GM19099 (cell line): ENCODE measurements around the gene RNF166.

Source experiments
- POLR2A ChIP-seq: IDR thresholded peaks from 3 replicates; pipeline ENCODE4 v1.6.1; 2011; ENCODE audit warnings: low read depth; ENCODE audit not compliant: insufficient read length; ENCODE audit errors: extremely low read depth

RNF166 gene

DNA sequence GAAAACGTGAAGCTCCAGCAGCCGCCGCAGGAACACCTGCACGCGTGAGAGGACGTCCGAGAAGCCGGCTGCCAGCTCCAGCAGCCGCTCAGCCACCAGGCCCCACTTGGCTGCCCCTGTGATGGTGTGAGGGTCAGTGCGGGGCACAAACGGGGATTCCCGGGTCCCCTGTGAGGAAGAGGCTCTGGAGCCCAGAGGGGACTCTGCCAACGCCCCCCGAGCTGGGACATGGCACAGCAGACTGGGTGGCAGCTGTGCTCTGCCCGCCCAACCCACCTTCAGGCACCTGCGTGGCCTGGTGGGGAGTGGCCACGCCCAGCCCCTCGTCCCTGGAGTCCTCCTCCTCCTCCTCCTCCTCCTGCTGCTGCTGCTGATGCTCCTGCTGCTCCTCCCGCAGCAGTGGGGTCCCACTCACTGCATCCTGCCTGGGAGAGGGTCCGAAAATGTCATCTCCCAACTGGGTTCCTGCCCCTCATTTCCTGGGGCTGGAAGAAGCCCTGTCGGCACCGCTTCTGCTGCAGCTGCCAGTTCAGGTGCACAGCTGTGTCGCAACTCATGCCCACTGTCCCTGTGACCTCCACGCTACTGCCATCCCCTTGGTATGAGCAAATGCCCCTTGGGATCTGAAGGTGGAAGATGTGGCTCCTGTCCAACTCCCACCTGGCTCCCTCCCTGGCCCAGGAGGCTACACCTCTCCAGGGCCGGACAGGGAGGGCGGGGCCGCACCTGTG lies 27.6 kb upstream of the RNF166 start:
- no peak for TF ChIP-seq POLR2A

DNA sequence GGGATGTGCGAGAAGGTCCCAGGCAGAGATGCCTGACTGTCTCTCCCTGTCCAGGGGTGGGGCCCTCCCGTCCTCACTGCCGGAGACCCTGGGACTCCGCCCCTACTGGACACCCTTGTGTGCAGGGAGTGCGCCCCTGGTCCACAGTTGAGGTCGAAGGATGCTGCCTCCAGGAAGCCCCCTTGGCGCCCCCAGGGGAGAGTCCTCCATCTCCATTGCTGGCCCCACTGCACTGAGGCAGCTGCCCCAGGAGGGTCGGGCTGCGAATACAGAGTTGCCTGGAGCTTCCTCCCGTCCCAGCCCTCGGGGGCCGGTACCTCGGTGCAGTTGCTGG lies 26.7 kb upstream of the RNF166 start:
- no peak for TF ChIP-seq POLR2A

DNA sequence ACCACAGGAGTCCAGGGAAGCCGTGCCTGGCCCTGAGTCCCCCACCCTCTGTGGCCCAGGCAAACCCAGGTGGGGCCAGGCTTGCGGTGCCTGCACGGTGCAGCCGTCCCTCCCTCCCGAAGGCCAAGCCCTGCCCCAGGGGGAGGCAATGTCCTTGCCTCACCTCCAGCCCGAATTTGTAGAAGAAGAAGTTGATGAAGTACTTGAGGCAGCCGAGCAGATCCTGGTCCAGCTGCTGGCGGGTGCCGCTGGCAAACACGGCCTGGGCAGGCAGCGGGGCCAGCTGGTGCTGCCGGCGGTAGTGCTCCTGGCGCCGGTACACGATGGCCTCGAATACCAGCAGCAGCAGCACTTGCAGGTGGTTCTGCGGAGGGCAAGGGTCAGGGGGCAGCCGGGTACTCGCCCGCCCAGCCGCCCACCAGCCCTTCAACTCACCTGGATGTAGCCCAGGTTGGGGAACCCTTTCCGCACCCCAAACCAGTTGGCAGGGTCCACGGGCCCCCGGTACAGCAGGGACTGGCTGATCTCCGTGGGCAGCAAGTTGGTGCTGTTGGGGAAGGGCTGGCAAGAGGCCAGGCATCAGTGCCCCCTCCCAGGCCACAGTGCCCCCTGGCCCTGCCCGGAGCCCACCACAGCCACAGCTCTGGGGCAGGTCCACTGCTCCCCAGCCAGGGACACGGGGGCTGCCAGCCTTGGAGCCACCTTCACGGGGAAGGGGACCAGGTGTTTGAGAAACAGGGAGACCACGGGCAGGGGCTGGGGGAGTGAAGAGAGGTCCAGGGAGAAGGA lies 26.2 kb upstream of the RNF166 start:
- TF ChIP-seq POLR2A, result no peak

DNA sequence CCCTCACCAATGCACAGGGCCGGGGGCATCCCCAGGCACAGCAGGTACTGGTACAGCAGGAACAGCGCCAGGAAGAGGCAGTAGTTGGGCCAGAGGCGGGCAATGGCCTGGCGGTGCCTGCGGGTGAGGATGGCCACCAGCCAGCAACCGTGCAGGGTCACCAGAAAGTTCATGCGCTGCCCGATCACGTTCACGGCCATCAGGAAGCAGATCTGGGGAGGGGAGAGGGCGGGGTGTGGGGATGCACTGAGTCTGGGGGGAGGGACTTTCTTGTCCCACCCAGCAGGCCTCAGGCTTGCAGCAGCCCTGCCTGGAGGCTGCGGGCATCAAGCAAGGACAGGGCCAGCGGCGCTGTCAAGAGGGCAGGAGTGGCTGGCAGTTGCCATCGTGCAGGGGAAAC lies 25.5 kb upstream of the RNF166 start:
- no peak for TF ChIP-seq POLR2A

DNA sequence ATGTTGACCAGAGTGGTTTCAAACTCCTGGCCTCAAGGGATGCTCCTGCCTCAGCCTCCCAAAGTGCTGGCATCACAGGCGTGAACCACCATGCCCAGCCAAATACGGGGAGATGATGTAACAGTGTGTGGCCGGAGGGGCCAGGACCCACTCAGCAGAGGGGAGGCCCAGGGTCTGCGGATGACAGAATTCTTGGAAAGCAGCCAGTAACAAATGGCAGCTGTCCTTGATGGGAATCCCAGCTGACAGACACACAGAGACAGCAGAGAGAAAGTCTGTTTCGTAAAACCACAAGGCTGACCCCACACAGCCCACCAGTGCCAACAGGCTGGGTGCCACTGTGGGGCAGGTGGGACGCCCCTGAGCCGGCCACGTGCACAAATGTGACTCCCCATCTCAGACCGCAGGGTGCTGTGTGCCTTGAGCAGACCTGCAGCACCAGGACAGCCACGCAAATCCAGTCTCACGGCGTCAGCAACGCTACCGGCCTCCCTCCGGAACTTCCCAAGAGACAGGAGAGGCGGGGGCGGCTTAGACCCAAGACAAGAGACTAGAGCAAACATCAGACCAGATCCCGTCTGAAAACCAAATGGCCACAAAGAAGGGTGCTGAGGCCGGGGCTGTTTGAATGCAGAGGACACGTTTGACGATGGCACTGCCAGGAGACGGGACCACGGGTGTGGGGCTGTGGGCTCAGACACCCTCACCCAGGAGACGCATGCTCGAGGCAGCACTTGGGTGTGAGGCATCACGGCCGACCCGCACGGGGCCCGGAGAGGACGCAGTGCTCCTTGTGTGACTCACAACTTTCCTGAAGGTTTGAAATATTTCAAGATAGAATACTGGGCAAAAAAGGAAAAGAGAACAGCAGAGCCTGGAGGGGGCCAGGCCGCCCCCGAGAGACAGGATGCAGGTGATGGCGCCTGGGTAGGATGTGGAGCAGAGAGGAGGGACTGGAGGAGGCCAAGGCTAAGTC lies 24.7 kb upstream of the RNF166 start:
- no peak for TF ChIP-seq POLR2A

DNA sequence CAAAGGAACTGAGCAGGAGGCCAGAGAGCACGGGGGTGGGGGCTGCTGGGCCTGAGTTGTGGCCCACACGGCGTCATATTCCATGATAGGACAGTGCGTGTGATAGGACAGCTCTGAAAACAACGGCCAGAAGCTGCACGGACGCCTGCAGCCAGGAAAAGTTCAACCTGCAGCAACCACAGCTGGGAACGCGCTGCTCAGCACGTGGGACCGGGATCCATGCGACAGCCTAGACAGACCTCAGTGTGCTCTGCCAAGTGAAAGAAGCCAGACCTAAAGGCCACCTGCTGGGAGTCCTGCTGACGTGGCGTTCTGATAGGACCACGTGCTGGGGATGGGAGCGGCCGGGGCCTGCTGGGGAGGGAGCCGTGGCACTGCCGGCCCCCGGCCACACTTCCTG lies 21.7 kb upstream of the RNF166 start:
- no peak for TF ChIP-seq POLR2A

DNA sequence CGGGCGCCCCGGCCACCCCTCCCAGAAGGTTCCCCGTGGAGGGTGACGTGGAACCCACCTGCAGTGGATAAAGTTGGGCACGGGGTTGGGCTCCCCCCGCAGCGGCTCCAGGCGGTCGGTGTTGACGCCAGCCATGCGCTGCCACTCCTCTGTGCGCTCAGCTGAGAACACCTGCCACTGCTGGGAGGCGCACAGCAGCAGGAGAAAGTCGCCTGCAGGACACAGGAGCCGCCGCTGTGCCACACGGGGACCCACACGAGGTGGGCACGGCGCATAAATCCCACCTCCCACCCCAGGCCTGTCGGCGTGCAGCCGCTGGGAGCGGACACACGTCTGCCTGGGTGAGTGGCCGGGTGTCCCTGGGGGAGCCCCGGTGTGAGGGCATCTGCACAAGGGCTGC lies 20.8 kb upstream of the RNF166 start:
- no peak for TF ChIP-seq POLR2A

DNA sequence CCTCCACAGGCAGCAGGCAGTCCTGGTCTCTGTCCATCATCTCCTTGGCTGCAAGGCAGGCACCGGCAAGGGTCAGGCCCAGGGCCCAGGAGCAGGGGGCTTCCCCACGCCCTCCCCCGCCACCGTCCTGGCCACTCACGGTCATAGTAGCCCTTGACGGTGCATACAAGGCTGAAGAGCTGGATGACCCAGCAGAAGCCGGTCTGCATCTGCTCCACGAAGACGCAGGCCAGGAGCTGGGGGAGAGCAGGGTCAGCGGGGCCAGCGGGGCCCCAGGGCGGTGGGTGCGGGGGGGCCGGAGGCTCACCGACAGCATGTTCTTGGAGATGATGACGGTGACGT lies 20.2 kb upstream of the RNF166 start:
- TF ChIP-seq POLR2A, result no peak

DNA sequence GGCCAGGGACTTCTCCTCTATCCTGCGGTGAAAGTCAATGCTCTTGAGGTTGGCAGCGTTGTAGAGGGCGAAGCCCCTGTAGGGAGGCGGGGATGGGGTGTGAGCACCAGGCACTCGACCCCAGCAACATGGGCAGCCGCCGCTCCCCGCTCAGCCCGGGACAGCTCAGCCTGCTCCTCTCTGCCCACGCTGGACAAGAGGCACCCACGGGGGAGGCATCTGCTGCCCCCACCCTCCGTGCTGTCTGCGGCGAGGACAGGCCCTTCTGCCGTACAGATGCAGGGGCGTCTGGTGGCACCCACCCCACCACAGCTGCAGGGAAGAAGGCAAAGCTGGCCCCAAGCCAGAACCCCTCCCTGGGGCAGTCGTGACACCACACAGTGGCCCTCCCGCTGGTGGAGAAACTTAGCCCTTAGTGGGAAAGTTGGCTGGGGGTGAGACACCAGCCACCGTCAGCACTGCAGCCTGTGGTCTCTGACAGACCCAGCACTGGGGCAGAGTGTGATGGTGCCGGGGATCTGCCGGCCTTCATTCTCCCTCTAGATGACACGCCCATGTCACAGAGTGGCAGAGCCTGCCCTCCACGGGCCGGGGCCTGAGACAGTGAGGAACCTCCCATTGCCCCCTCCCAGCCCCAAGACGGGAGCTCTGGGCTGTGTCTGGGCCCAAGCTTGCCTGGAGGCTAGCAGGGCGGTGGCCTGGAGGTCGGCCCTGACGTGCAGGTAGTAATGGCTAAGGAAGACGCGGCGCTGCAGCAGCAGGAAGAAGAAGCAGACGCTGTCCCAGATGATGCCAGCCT lies 19.6 kb upstream of the RNF166 start:
- TF ChIP-seq POLR2A, result no peak

DNA sequence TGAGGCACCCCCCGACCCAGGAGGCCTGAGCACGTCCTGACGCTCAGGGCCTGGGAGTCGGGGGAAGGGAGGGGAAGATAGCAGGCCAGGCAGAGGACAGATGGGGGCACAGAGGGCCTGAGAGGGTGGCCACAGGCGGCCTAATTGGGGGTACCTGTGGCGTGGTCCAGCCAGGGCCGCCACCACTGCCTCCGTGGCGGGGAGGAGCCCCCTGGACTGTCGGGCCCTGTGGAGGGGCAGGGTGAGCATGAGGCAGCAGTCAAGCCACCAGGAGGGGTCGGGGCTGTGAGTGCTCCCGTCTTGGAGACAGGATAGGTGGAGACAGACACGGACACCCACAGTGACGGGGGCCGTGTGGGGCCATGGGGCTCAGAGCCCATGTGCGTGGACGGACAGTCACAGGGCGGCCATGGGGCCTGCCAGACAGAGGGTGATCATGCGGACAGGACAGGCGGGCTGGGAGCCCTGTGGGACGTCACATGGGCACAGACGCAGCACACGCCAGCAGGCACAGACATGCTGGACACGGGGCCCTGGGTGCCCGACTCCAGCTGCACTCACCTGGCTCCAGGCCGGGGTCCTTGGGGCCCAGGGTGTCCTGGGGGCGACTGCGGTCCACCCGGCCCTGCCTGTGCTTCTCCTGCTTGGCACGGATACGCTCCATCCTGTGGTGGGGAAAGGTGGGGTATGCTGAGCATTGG lies 18.8 kb upstream of the RNF166 start:
- no peak for TF ChIP-seq POLR2A

DNA sequence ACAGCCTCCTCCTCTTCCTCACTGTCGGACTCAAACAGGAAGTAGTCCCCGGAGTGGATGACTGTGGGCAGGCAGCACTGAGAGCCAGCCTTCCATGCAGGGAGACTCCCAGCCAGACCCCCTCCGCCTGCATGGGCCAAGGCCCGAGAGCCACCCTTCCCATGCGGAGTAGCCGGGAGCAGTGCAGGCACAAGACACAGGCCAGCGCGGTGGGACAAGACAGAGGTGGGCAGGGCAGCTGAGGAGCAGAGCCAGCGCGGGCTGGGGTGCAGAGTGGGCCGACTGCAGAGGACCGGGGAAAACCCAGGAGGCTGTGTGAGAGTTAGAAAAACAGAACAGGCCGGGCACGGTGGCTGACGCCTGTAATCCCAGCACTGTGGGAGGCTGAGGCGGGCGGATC lies 17.7 kb upstream of the RNF166 start:
- no peak for TF ChIP-seq POLR2A

DNA sequence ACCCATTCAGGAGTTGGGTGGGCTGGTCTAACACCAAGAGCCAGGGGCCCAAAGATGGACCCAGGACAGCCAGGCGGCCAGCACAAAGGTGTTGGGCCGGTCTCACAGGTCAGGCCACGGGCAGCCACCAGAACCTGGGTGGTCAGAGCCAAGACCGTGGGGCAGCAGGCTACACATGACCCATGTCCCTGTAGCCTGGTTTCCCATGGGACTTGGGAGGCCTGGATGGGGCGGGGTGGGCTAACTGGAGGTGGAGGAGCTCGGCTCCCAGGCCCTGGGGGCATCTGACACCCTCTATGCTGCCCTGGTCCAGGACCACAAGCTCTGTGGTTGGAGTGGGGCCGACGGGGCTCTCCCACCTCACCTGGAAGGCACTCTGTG lies 17.3 kb upstream of the RNF166 start:
- no peak for TF ChIP-seq POLR2A

DNA sequence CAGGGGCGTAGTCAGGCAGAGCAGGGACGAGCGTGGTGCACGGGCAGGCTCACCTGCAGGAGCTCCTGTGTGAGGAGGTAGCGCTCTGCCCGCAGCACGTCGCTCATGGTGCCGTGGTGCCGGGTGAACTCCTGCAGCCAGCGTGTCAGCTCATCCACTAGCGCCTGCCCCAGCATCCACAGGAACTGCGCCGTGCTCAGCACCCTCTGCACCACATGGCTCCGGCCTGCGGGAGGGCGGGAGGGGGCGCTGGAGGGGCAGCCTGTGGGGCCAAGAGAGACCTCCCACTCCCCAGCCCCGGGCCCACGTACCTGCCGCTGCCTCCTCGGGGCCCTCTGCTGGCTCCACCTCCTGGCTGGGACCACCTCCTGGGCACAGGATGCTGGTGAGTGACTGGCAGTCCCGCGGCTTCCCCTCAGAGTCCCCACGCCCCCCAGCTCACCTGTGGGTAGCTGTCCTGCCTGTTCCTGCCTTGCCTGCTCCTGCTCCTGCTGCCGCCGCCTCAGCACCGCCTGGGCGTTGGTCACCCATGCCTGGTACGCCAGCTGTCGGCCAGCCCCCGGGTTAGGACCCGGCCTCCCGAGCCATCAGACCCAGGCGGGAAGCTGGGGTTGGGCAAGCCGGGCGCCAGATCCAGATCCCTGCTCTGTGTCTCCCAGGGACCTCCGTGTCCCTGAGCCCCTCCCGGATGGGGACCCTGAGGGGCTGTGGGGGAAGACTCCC lies 16.7 kb upstream of the RNF166 start:
- TF ChIP-seq POLR2A, result no peak

DNA sequence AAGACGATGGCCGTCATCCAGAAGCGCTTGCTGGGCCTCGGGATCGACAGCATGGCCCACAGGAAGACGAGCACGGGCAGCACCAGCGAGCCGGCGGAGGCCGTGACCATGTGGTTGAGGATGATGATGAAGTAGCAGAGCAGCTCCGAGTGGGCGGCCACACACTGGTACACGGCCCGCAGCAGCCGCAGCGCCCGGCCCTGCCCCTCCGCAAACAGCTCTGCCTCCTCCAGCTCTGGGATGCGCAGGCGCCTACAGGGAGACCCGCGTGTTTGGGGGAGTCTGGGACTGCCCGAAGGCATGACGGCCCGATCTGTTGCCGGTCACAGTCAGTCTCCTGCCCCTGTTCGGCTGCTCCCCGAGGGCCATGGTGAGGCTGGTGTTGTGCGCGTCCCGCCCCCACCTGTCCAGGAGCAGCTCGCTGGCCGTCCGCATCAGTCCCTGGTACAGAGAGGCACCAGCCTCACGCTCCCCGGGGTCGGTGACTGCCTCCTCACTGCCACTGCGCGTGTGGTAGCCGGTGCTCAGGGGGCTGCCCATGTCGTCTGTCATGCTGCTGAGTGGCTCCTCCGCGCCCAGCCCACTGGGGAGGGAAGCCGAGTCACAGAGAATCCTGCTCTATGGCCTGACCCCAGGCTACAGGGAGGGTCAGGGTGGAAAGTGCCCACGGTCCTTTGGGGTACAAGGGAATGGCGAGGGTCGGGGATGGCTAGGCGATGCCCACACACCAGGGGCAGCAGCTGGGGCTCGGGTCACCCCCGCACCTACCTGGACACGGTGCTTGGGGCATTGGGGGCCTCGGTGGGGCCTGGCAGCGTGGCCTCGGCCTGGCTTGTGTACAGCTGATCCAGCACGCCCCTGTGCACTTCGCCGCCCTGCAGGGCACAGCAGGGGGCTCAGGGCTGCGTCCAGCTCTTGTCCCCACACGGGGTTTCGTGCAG lies 15.9 kb upstream of the RNF166 start:
- TF ChIP-seq POLR2A, result no peak
